Stimulated activated CD8-positive, alpha-beta memory T cell treated with anti-CD3 and anti-CD28 coated beads, Interleukin-4, amount 100 ng/mL, for 4 hours (primary cell): ENCODE data around the gene ISG20.

Experiments used
- DNase-seq, 2 donors: peaks; one replicate each; pipeline ENCODE4 v3.0.0-alpha.2; 2020; ENCODE audit warnings: low read depth in 2 of 2, low spot score in 1 of 2

The ISG20 gene

GRCh38 chr15:88638626-88639372 lies at the start of gene ISG20:
TSS of gene ISG20 (plus strand) at chr15:88639016. CDS start at chr15:88639367, 351 bp downstream.
- peak; percentile 86 to 96 for DNase-seq

- DNase-seq: no peak
Observed at GRCh38 chr15:88590759-88591158, 48.1 kb upstream of the ISG20 start.

GRCh38 chr15:88591384-88591783 lies 47.4 kb upstream of the ISG20 start:
- no peak for DNase-seq

- no peak for DNase-seq
Observed at GRCh38 chr15:88603885-88604284, 34.9 kb upstream of the ISG20 start.

- no peak for DNase-seq
Observed at GRCh38 chr15:88604381-88605188, 34.2 kb upstream of the ISG20 start.

- no peak for DNase-seq
Observed at GRCh38 chr15:88605189-88606069, 33.4 kb upstream of the ISG20 start.

GRCh38 chr15:88606070-88606794 lies 32.6 kb upstream of the ISG20 start:
- DNase-seq: no peak

GRCh38 chr15:88607951-88608350 lies 30.9 kb upstream of the ISG20 start:
- DNase-seq: no peak

GRCh38 chr15:88608607-88609181 lies 30.1 kb upstream of the ISG20 start:
- no peak for DNase-seq

- no peak for DNase-seq
Observed at GRCh38 chr15:88609344-88610090, 29.3 kb upstream of the ISG20 start.

GRCh38 chr15:88610701-88611231 lies 28.1 kb upstream of the ISG20 start:
- DNase-seq: no peak

GRCh38 chr15:88612186-88612796 lies 26.5 kb upstream of the ISG20 start:
- no peak for DNase-seq

GRCh38 chr15:88613074-88613944 lies 25.5 kb upstream of the ISG20 start:
- DNase-seq: no peak

GRCh38 chr15:88615303-88616107 lies 23.3 kb upstream of the ISG20 start:
- DNase-seq: no peak

- no peak for DNase-seq
Observed at GRCh38 chr15:88616240-88616639, 22.6 kb upstream of the ISG20 start.

GRCh38 chr15:88617031-88617722 lies 21.6 kb upstream of the ISG20 start:
- DNase-seq: no peak

- no peak for DNase-seq
Observed at GRCh38 chr15:88617790-88618189, 21.0 kb upstream of the ISG20 start.
